Mesenteric fat pad (tissue), 1 donor: ENCODE data around the gene VPS18. TPM values are rescaled to one million over a fixed set of nuclear protein-coding genes. Genes with fewer than 3 reads are reported as not detected.
A peak's percentile ranks its signal among the peaks of the same experiment; 100 is the strongest.
"Not testable (repeated sequence)": the region's sequence is repeated elsewhere in the genome, so short reads cannot be mapped to it uniquely, and the experiment has no call there.

Source experiments
- DNase-seq: peaks from one replicate; pipeline ENCODE4 v3.0.0-alpha.2; 2020; ENCODE audit warnings: low spot score
- long read RNA-seq: library from polyadenylated mRNA; unstranded; transcript quantifications from one replicate; pipeline ENCODE4 v2.0.0, GENCODE V29; 2020
- total RNA-seq: library from RNA; stranded (reverse); fragmentation: NEBNext Ultra II Directional; extraction: Animal tissue kit (Norgen Biotek cat#: 25700); gene quantifications from one replicate; pipeline ENCODE4 v1.2.1, GENCODE V29; 2021
- donor health status: DM: yes; HTN: yes; CAD: no.

VPS18 gene
- 29.3 TPM for total RNA-seq
- long read RNA-seq, transcript VPS18-201 (5 exons, 3,895 nt) = major isoform, 23 of 54 reads
- long read RNA-seq, partial matches to known transcripts = 17 of 54 reads
- long read RNA-seq, other reads (novel, unspliced or antisense) = 12 of 54 reads

DNA sequence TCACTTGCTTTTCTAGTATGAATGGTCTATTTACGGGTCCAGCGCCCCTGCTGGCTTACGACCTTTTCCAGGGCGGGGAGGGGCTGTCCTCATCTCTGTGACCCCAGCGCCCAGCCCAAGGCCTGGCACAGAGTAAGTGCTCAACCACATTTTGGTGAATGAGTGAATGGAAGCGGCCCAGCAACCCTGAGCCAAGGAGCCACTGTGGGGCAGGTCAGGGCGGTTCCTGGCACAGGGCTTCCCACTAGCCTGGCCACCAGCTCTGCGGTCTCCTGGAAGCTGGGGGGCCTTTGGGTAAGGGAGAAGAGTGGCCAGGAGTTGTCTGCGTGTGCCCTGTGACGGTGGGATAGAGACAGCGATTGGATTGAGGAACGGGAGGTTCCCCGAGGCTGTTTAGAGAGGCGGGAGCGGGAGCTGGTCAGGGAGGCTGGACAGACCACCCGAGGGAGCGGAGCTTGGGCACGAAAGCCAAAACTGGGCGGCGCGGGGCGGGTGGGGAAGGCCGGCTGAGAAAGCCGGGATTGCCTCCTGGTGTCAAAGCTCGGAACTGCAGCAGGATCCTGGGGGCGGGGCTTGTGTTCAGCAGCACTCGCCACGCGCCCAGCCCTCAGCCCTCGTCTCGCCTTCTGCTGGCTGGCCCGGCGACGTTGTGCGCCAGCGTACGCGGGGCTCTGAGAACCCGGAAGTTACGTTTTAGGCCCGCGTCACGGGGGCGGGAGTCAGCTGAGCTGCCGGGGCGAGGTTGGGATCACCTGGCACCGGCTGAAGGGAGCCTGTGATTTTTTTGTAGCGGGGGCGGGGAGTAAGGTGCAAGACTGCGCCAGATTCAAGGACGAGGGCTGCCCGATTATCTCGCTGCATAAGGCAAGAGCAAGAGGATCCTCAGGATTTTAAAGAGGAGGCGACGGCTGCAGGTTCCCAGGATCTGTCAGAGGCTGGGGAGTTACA is at the start of gene VPS18:
VPS18 (plus strand) TSS at position 718 of the 948 bp plus-strand sequence. CDS start 319 bp downstream, outside the sequence.
- peak; percentile 99 for DNase-seq

GRCh38 chr15:40844696-40845030 is 49.6 kb upstream of the VPS18 start:
- DNase-seq = no peak

GRCh38 chr15:40845036-40845435 is 49.2 kb upstream of the VPS18 start:
- no peak for DNase-seq

- DNase-seq = no peak
Observed at GRCh38 chr15:40845511-40846284, 48.6 kb upstream of the VPS18 start.

DNA sequence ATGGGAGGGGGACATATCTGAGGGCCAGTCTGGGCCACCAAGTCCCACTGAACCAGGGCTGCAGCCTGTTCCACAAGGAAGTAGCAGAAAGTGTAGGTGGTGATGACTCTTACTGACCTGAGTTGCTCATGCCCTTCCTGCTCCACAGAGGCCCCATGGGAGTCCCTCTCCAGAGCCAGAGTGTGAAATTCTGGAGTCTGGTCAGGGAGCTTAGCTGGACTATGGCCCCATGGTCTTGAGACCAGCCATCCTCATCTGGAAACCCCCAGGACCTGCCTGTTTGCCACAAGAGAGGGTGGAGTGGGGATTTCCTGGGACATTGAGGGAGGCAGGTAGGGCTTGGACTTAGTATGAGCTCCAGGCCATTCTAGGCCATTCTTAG is 47.4 kb upstream of the VPS18 start:
- DNase-seq = no peak

- DNase-seq = no peak
Observed at GRCh38 chr15:40847223-40847961, 46.9 kb upstream of the VPS18 start.

DNA sequence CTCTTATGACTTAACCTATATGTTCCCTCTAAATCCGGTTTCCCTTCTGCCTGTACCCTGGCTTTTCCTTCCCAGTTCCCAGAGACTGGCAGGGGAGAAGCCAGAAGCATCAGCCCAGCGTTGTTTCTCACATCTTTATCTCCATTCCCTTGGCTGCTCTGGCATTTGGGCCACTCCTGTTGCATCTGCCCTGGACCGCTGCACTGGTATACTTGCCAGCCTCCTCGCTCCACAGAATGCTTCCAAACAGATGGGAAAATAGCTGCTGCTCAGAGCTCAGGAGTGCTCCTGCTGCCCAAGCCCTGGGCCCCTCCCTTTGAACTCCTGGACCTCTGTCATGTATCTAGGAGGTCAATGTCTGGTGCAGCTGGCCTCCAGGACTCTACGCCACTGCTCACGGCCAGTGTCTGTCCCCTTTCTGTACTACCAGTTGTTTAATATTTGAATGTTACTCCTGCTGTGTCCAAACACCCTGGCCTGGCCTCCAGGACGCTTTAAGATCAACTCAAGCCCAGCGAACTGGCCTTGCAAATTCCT is 43.6 kb upstream of the VPS18 start:
- DNase-seq = no peak

DNA sequence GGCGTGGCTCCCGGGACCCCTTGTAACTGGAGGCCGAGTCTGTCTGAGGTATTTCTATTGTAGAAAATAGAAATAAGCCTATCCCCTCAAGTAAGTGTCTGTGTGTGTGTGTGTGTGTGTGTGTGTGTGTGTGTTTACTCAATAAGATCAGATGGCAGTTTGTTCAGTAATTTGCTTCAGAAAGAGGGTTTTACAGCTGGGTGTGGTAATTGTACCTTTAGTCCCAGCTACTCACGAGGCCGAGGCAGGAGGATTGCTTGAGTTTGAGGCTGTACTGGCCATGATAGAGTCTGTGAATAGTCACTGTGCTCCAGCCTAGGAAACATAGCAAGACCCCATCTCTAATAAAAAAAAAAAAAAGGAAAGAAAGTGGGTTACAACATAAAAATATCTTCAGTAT is 41.7 kb upstream of the VPS18 start:
- DNase-seq = no peak

DNA sequence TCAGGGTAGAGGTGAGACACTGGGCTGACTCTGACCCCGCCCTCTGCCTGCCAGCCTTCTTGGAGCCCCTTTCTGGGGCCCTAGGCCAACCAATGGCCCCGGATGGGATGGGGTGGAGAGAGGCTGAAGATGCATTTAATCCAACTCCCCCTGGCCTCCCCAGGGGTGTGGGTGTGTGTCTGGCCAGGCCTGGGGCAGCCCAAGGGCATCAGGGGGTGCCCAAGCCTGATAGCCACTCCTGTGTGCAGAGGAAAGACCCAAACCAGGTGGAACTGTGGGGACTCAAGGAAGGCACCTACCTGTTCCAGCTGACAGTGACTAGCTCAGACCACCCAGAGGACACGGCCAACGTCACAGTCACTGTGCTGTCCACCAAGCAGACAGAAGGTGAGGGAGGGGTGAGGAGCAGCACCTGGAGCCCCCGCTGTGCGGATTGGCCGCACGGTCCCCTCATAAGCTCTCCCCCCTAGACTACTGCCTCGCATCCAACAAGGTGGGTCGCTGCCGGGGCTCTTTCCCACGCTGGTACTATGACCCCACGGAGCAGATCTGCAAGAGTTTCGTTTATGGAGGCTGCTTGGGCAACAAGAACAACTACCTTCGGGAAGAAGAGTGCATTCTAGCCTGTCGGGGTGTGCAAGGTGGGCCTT is 40.9 kb upstream of the VPS18 start:
- no peak for DNase-seq

DNA sequence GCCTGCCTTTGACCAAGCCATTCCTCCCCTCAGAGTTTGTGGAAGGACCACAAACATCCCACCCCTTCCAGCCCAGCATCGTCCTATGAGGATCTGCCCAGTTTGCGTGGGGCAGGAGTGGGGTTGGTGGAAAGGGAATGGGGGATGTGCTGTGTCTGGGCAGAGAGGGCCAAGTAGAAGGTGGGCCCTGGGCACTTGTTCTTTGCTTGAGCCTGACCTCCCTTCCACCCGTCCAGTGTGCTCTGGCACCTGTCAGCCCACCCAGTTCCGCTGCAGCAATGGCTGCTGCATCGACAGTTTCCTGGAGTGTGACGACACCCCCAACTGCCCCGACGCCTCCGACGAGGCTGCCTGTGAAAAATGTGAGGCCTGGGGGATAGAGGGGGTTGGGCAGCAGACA is 40.1 kb upstream of the VPS18 start:
- no peak for DNase-seq

- DNase-seq = no peak
Observed at GRCh38 chr15:40855706-40856234, 38.5 kb upstream of the VPS18 start.

DNA sequence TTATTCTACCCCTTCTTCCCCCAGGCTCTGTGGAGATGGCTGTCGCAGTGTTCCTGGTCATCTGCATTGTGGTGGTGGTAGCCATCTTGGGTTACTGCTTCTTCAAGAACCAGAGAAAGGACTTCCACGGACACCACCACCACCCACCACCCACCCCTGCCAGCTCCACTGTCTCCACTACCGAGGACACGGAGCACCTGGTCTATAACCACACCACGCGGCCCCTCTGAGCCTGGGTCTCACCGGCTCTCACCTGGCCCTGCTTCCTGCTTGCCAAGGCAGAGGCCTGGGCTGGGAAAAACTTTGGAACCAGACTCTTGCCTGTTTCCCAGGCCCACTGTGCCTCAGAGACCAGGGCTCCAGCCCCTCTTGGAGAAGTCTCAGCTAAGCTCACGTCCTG is 37.5 kb upstream of the VPS18 start:
- DNase-seq = no peak

GRCh38 chr15:40857601-40858341 is 36.5 kb upstream of the VPS18 start:
- DNase-seq = no peak

DNA sequence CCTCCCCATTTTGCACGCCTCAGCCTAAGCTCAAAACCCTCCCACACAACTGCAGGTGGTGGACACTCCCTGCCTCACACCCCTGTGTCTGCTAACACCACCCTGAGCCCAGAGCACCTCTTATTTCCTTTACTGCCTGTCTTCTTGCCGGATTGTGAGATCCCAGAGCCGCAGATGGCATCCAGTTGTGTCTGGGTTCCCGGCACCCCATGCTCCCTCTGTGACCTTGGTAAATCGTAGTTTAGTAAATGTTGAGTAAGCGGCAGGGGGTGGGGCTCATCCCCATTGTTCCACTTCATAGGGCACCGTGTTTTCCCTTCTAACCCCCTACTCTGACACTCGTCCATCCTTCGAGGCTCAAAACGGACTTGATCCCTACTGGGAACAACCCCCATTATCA is 35.5 kb upstream of the VPS18 start:
- DNase-seq = no peak

- no peak for DNase-seq
Observed at GRCh38 chr15:40859206-40859851, 34.9 kb upstream of the VPS18 start.

GRCh38 chr15:40861147-40861546 is 33.1 kb upstream of the VPS18 start:
- not testable (repeated sequence) for DNase-seq

- no peak for DNase-seq
Observed at GRCh38 chr15:40863660-40864270, 30.5 kb upstream of the VPS18 start.

DNA sequence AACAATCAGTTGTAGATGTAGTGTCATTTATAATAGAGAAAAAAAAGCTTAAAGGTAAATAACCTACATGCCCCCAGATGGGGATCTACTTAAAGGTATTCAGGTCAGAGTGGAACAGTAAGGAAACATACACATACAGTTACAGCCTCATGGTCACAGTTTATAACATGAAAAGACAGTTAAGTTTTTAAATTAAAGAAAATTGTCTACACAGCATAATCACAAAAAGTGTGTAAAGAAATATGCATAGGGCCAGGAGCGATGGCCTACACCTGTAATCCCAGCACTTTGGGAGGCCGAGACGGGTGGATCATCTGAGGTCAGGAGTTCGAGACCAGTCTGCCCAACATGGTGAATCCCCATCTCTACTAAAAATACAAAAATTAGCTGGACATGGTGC is 27.1 kb upstream of the VPS18 start:
- DNase-seq = no peak

DNA sequence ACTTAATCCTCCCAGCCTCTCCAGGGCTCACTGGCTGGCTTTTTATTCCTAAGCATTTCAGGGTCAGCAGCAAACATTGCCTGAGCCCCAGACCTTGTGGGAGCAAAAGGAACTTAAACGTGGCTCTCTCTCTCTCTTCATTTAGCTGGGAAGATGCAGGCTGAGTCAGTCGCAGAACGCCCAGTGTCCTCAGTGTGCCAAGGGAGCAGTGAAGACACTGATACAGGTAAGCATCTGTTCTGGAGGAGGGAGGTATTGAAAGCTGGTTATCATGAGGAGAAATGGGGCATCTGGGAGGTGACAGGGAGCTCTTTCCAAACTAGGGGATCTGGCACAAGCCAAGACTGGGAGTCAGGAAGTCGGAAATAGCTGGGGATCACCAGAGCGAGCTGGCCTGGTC is 24.6 kb upstream of the VPS18 start:
- no peak for DNase-seq
